Karpas-422 (cell line): ENCODE data around the gene VPS11. TPM values are rescaled to one million over a fixed set of nuclear protein-coding genes. Genes with fewer than 3 reads are reported as not detected.
A peak's percentile ranks its signal among the peaks of the same experiment; 100 is the strongest.

Experiments used
- DNase-seq: peaks from one replicate; pipeline ENCODE4 v3.0.0-alpha.2; 2015
- H2AFZ ChIP-seq: fragments of 200-600 bp; sonication (generic); 2 replicates; pipeline ENCODE4 v1.6.1; 2014; ENCODE audit warnings: antibody characterized with exemption, low read length, mixed read lengths
- H3K27ac ChIP-seq: fragments of 200-600 bp; sonication (generic); 2 replicates; pipeline ENCODE4 v1.5.1; 2014; ENCODE audit warnings: mild to moderate bottlenecking, low read length, moderate library complexity
- H3K27me3 ChIP-seq: fragments of 200-600 bp; sonication (generic); 2 replicates; pipeline ENCODE4 v1.6.1; 2014; ENCODE audit warnings: low read length, mixed read lengths
- H3K36me3 ChIP-seq: fragments of 200-600 bp; sonication (generic); 2 replicates; pipeline ENCODE4 v1.6.1; 2014; ENCODE audit warnings: low read length, mixed read lengths; ENCODE audit not compliant: insufficient read depth
- H3K4me1 ChIP-seq: fragments of 200-600 bp; sonication (generic); 2 replicates; pipeline ENCODE4 v1.6.1; 2014; ENCODE audit warnings: mild to moderate bottlenecking, low read length, mixed read lengths
- H3K4me2 ChIP-seq: fragments of 200-600 bp; sonication (generic); 2 replicates; pipeline ENCODE4 v1.6.1; 2014; ENCODE audit warnings: low read length, low read depth, mild to moderate bottlenecking; ENCODE audit not compliant: poor library complexity, severe bottlenecking
- H3K4me3 ChIP-seq: fragments of 200-600 bp; sonication (generic); 2 replicates; pipeline ENCODE4 v1.5.1; 2014; ENCODE audit warnings: mild to moderate bottlenecking, antibody characterized with exemption, low read length, mixed read lengths
- H3K79me2 ChIP-seq: fragments of 200-600 bp; sonication (generic); 2 replicates; pipeline ENCODE4 v1.6.1; 2014; ENCODE audit warnings: mild to moderate bottlenecking, low read length, mixed read lengths
- H3K9ac ChIP-seq: fragments of 200-600 bp; sonication (generic); 2 replicates; pipeline ENCODE4 v1.6.0; 2014; ENCODE audit warnings: low read length
- H3K9me2 ChIP-seq: fragments of 200-600 bp; sonication (generic), shearing (Covaris generic); replicated peaks from 2 replicates; pipeline ENCODE4 v1.6.0; 2014; ENCODE audit warnings: mild to moderate bottlenecking, low read length, moderate library complexity; ENCODE audit not compliant: insufficient read depth
- H3K9me3 ChIP-seq: fragments of 300-700, 200-600 bp; sonication (generic); 2 replicates; pipeline ENCODE4 v1.6.1; 2014; ENCODE audit warnings: low read length, mixed read lengths
- H4K20me1 ChIP-seq: fragments of 200-600 bp; sonication (generic); 2 replicates; pipeline ENCODE4 v1.6.1; 2014; ENCODE audit warnings: mild to moderate bottlenecking, antibody characterized with exemption, low read length, low read depth; ENCODE audit not compliant: insufficient read depth
- total RNA-seq: library from RNA; depleted of rRNA; stranded (reverse); fragments of >200 nt; shearing (Covaris generic); gene quantifications from 2 replicates; pipeline ENCODE4 v1.2.3, GENCODE V29; 2014; ENCODE audit warnings: low replicate concordance

The VPS11 gene
- total RNA-seq, 1 experiment from 2014 or later: 19.2 TPM

GRCh38 chr11:119077839-119078238 is 10.2 kb downstream of the VPS11 start:
- H3K27me3 ChIP-seq: no peaks in the 10 kb centered on the region
- H3K36me3 ChIP-seq: no peaks in the 10 kb centered on the region
- no peaks in the 10 kb centered on the region for H3K4me1 ChIP-seq
- no peak overlapping the region for H3K4me2 ChIP-seq
- no peaks in the 10 kb centered on the region for H3K79me2 ChIP-seq
- H3K9ac ChIP-seq: no peak overlapping the region
- DNase-seq: no peak
- H3K4me3 ChIP-seq: no peak overlapping the region
- no peaks in the 10 kb centered on the region for H3K9me3 ChIP-seq
- H3K27ac ChIP-seq: no peak overlapping the region
- H3K9me2 ChIP-seq: no peaks in the 10 kb centered on the region
- no peaks in the 10 kb centered on the region for H4K20me1 ChIP-seq
- H2AFZ ChIP-seq: no peak overlapping the region

- no peaks in the 10 kb centered on the region for H4K20me1 ChIP-seq
- no peaks in the 10 kb centered on the region for H3K79me2 ChIP-seq
- H3K4me2 ChIP-seq: no peak overlapping the region
- H3K9ac ChIP-seq: no peak overlapping the region
- DNase-seq: no peak
- no peaks in the 10 kb centered on the region for H3K27me3 ChIP-seq
- no peak overlapping the region for H2AFZ ChIP-seq
- H3K4me1 ChIP-seq: no peaks in the 10 kb centered on the region
- no peak overlapping the region for H3K27ac ChIP-seq
- no peaks in the 10 kb centered on the region for H3K9me2 ChIP-seq
- H3K4me3 ChIP-seq: no peak overlapping the region
- H3K36me3 ChIP-seq: no peaks in the 10 kb centered on the region
- no peaks in the 10 kb centered on the region for H3K9me3 ChIP-seq
Measured at GRCh38 chr11:119078675-119079420, 11.2 kb downstream of the VPS11 start.

DNA sequence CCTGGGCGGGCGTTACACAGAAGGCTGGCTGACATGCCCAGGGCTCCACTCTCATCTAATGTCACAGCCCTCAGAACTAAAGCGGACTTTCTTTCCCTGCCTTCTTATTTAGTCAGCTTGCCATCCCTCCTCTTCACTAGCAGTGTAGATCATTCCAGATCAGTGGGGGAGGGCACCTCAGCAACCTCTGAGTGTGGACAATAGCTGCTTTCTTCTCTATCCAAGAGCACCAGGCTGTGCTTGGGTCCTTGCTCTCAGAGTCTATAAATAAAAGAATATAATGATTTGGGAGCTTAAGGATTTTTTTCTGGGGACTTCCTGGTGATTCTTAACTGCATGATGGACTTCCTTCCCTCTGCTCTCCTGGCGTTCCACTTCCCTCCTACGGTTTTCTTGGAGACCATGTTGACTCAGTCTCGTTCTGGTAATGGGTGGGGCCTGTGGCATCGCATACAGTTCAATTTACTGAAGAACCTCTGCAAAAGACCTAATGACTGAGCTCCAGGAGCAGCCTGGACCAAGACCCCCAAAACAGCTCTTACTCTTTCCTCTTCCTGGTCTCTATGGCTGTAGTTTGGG is 14.2 kb downstream of the VPS11 start:
- Histone ChIP-seq H3K27me3 (no peaks in the 10 kb centered on the region), H3K4me1 (peaks cover 10% of the 10 kb centered on the region), H3K9ac (no peak overlapping the region), H3K27ac (no peak overlapping the region), H4K20me1 (no peaks in the 10 kb centered on the region), H3K4me3 (no peak overlapping the region), H2AFZ (no peak overlapping the region), H3K4me2 (no peak overlapping the region), H3K9me3 (no peaks in the 10 kb centered on the region), H3K36me3 (no peaks in the 10 kb centered on the region), H3K79me2 (peaks cover 11% of the 10 kb centered on the region), H3K9me2 (no peaks in the 10 kb centered on the region)
- DNase-seq: no peak

GRCh38 chr11:119084663-119085436 is 17.2 kb downstream of the VPS11 start, which contains the start of gene HMBS:
TSS of gene HMBS (plus strand) at chr11:119084881. CDS start at chr11:119085034, 153 bp downstream.
- peaks cover 14% of the 10 kb centered on the region for H3K79me2 ChIP-seq
- H3K9me2 ChIP-seq: no peaks in the 10 kb centered on the region
- no peaks in the 10 kb centered on the region for H4K20me1 ChIP-seq
- DNase-seq: peak; percentile 95
- no peak within 1 kb of the TSS for H2AFZ ChIP-seq
- H3K4me1 ChIP-seq: peaks cover 10% of the 10 kb centered on the region
- H3K36me3 ChIP-seq: no peaks in the 10 kb centered on the region
- H3K9ac ChIP-seq: peak within 1 kb of the TSS; percentile 84
- H3K27ac ChIP-seq: peak within 1 kb of the TSS; percentile 53; the same call in 1 of the 2 replicates
- H3K4me3 ChIP-seq: peak within 1 kb of the TSS; percentile 82
- H3K27me3 ChIP-seq: no peaks in the 10 kb centered on the region
- H3K4me2 ChIP-seq: peak within 1 kb of the TSS; percentile 85
- no peaks in the 10 kb centered on the region for H3K9me3 ChIP-seq

DNA sequence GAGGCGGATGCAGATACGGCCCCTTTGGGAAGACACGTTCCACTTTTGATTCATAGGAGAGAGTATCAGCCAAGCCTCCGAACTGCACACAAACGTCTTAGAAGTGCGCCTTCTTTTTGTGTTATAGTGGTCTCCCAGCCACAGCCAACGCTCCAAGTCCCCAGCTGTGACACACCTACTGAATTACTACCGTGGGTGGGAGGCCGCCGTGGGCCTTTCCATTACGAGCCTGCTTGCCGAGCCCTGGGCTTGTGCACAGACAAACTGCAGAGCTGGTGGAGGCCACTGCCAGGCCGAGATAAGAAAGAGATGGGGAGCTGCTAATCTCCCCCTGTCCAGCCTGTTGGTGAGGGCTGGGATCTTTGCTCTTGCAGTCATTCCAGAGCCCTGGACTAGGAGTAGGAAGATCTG is 17.8 kb downstream of the VPS11 start:
- Histone ChIP-seq H3K9me3 (no peaks in the 10 kb centered on the region), H3K4me3 (peak overlapping the region; percentile 82), H3K4me2 (peak overlapping the region; percentile 85), H3K4me1 (peaks cover 10% of the 10 kb centered on the region), H3K27ac (peak overlapping the region; percentile 53; the same call in 1 of the 2 replicates), H3K27me3 (no peaks in the 10 kb centered on the region), H2AFZ (no peak overlapping the region), H3K9ac (peak overlapping the region; percentile 84), H3K9me2 (no peaks in the 10 kb centered on the region), H3K36me3 (no peaks in the 10 kb centered on the region), H3K79me2 (peaks cover 14% of the 10 kb centered on the region), H4K20me1 (no peaks in the 10 kb centered on the region)
- no peak for DNase-seq

DNA sequence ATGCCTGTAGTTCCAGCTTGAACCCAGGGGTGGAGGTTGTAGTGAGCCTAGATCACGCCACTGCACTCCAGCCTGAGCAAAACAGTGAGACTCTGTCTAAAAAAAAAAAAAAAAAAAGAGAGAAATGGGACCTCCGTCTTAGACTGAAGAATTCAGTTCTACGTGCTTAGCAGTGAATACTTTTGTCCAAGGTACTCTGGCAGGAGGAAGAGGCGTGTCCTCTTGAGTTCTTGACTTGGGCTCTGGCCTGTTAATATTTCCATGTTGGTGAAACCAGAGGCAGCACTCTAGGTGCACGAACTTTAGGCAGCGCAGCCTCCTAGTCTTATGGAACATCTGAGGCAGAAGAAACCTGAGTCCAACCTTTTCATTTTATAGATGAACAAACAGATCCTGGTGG is 19.5 kb downstream of the VPS11 start:
- H2AFZ ChIP-seq: no peak overlapping the region
- H3K27me3 ChIP-seq: no peaks in the 10 kb centered on the region
- no peak overlapping the region for H3K4me2 ChIP-seq
- peaks cover 14% of the 10 kb centered on the region for H3K79me2 ChIP-seq
- H3K36me3 ChIP-seq: no peaks in the 10 kb centered on the region
- H3K27ac ChIP-seq: no peak overlapping the region
- H3K9me3 ChIP-seq: no peaks in the 10 kb centered on the region
- peaks cover 13% of the 10 kb centered on the region for H3K4me1 ChIP-seq
- H3K9me2 ChIP-seq: no peaks in the 10 kb centered on the region
- 0 out of 2 replicates have a peak overlapping the region, but pooled peaks have one; percentile 13 for H3K9ac ChIP-seq
- H3K4me3 ChIP-seq: no peak overlapping the region
- H4K20me1 ChIP-seq: no peaks in the 10 kb centered on the region
- DNase-seq: no peak

DNA sequence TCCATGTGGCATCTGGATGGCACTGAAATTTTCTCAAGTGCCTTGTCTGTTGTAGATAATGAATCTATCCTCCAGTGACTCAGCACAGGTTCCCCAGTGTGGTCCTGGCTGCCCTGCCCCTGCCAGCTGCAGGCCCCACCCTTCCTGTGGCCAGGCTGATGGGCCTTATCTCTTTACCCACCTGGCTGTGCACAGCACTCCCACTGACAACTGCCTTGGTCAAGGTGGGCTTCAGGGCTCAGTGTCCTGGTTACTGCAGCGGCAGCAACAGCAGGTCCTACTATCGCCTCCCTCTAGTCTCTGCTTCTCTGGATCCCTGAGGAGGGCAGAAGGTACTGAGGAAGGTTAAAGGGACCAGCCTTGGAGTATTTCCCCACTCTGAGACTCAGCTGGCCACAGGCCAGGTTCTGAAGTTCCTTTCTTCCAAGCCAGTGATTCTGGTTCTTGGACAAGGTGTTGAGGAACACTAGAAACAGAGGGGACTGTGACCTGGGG is 20.2 kb downstream of the VPS11 start:
- Histone ChIP-seq H3K36me3 (no peaks in the 10 kb centered on the region), H3K9ac (0 out of 2 replicates have a peak overlapping the region, but pooled peaks have one; percentile 13), H3K9me3 (no peaks in the 10 kb centered on the region), H2AFZ (no peak overlapping the region), H3K27ac (no peak overlapping the region), H3K79me2 (peaks cover 14% of the 10 kb centered on the region), H3K9me2 (no peaks in the 10 kb centered on the region), H3K4me3 (no peak overlapping the region), H3K27me3 (no peaks in the 10 kb centered on the region), H3K4me2 (no peak overlapping the region), H4K20me1 (no peaks in the 10 kb centered on the region), H3K4me1 (peaks cover 20% of the 10 kb centered on the region)
- DNase-seq: no peak

- Histone ChIP-seq H3K79me2 (peaks cover 14% of the 10 kb centered on the region), H4K20me1 (no peaks in the 10 kb centered on the region), H3K27ac (no peak overlapping the region), H3K4me2 (no peak overlapping the region), H3K36me3 (no peaks in the 10 kb centered on the region), H3K4me1 (peaks cover 26% of the 10 kb centered on the region), H2AFZ (no peak overlapping the region), H3K9ac (no peak overlapping the region), H3K27me3 (no peaks in the 10 kb centered on the region), H3K4me3 (no peak overlapping the region), H3K9me2 (no peaks in the 10 kb centered on the region), H3K9me3 (no peaks in the 10 kb centered on the region)
- no peak for DNase-seq
Measured at GRCh38 chr11:119088406-119088805, 20.8 kb downstream of the VPS11 start.
